DMS 273 (cell line): ENCODE data around the gene NAT16.
"Not testable (repeated sequence)": the region's sequence is repeated elsewhere in the genome, so short reads cannot be mapped to it uniquely, and the experiment has no call there.

Experiments
- DNase-seq: peaks from one replicate; lab custom pipeline; 2025; ENCODE audit not compliant: unreplicated experiment; lab: John Stamatoyannopoulos, UW

The NAT16 gene

GRCh38 chr7:101161692-101162471, 18.2 kb downstream of the NAT16 start:
- DNase-seq: no peak

GRCh38 chr7:101160910-101161309, 19.2 kb downstream of the NAT16 start:
- DNase-seq: no peak

- DNase-seq: no peak
These were observed 20.1 kb downstream of the NAT16 start for GRCh38 chr7:101159696-101160674.

- DNase-seq: no peak
These were observed 23.1 kb downstream of the NAT16 start for GRCh38 chr7:101156866-101157589.

- DNase-seq: peak; percentile 49
These were observed 23.8 kb downstream of the NAT16 start for GRCh38 chr7:101156277-101156676.

- no peak for DNase-seq
These were observed 24.8 kb downstream of the NAT16 start for GRCh38 chr7:101155303-101155702.

- peak; percentile 51 for DNase-seq
These were observed 25.4 kb downstream of the NAT16 start for GRCh38 chr7:101154693-101155102.

GRCh38 chr7:101153969-101154692, 26.0 kb downstream of the NAT16 start, which contains the start of gene AP1S1:
TSS of gene AP1S1 (plus strand) at chr7:101154476. CDS start at chr7:101154515, 39 bp downstream.
- peak; percentile 99 for DNase-seq

- DNase-seq: no peak
These were observed 28.0 kb downstream of the NAT16 start for GRCh38 chr7:101151908-101152651.

GRCh38 chr7:101140746-101141382, 39.2 kb downstream of the NAT16 start:
- no peak for DNase-seq

GRCh38 chr7:101140339-101140699, 39.8 kb downstream of the NAT16 start:
- no peak for DNase-seq

GRCh38 chr7:101138213-101138870, 41.8 kb downstream of the NAT16 start:
- peak; percentile 88 for DNase-seq

GRCh38 chr7:101137651-101138212, 42.4 kb downstream of the NAT16 start:
- no peak for DNase-seq

GRCh38 chr7:101134399-101134980, 45.6 kb downstream of the NAT16 start:
- DNase-seq: no peak

GRCh38 chr7:101133621-101134398, 46.3 kb downstream of the NAT16 start:
- no peak for DNase-seq

GRCh38 chr7:101132626-101133600, 47.2 kb downstream of the NAT16 start:
- DNase-seq: not testable (repeated sequence)
